ENCODE results near the gene NQO2.
"Not testable (repeated sequence)": the region's sequence is repeated elsewhere in the genome, so short reads cannot be mapped to it uniquely, and the experiment has no call there.

NQO2 gene

GRCh38 chr6:3019749-3020320 is 20.1 kb downstream of the NQO2 start:
- no peak for TF ChIP-seq CTCF (IDR thresholded peaks at IDR 0.05; ENCODE audit: borderline replicate concordance, extremely low read depth, low read length, poor library complexity, severe bottlenecking)
- no peak for TF ChIP-seq EZH2 (IDR thresholded peaks at IDR 0.05; ENCODE audit: borderline replicate concordance, low read depth, low read length, severe bottlenecking)
- no peaks in the 10 kb centered on the region for H3K27me3 ChIP-seq (ENCODE audit: insufficient read depth, low read length, poor library complexity)
- H4K20me1 ChIP-seq (ENCODE audit: insufficient read depth, low read length), result no peaks in the 10 kb centered on the region
- ATAC-seq (ENCODE audit: insufficient read depth, low read depth), result no peak
- H2AFZ ChIP-seq (ENCODE audit: low read depth, low read length), result no peak overlapping the region
- H3K9ac ChIP-seq (ENCODE audit: low read depth, low read length), result no peak overlapping the region
- no peak overlapping the region for H3K4me2 ChIP-seq (ENCODE audit: insufficient read depth, low read length)
- H3K4me3 ChIP-seq (ENCODE audit: low read depth in 1 of 2, low read length in 2 of 2), result no peak overlapping the region
- H3K36me3 ChIP-seq (ENCODE audit: insufficient read depth, low read length), result peaks cover 26% of the 10 kb centered on the region
- no peak overlapping the region for H3K27ac ChIP-seq (ENCODE audit: low read length)
- peaks cover 15% of the 10 kb centered on the region for H3K79me2 ChIP-seq (ENCODE audit: insufficient read depth, low read length)
- DNase-seq, result no peak
- no peaks in the 10 kb centered on the region for H3K9me3 ChIP-seq (ENCODE audit: insufficient read depth, low read length, severe bottlenecking)
- H3K4me1 ChIP-seq (ENCODE audit: insufficient read depth, low read length), result peaks cover 33% of the 10 kb centered on the region

DNA sequence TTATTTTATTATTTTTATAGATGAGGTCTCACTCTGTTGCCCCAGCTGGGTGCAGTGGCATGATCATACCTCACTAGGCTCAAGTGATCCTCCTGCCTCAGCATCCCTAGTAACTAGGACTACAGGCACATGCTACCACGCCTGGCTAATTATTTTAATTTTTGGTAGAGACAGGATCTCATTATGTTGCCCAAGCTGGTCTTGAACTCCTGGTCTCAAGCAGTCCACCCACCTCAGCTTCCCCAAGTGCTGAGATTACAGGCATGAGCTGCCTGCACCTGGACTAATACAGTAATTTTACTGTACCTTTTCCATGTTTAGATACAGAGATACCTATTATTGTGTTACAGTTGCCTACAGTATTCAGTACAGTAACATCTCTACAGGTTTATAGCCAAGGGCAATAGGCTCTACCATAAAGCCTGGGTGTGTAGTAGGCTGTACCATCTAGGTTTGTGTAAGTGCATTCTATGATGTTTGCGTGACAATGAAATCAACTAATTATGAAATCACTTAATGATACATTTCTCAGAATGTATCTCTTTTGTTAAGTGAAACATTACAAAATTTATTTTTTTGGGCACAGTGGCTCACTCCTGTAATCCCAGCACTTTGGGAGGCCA is 21.4 kb downstream of the NQO2 start:
- peaks cover 16% of the 10 kb centered on the region for H3K36me3 ChIP-seq (ENCODE audit: insufficient read depth, low read length)
- not testable (repeated sequence) for DNase-seq; H3K9me3 ChIP-seq (ENCODE audit: insufficient read depth, low read length, severe bottlenecking); H3K27me3 ChIP-seq (ENCODE audit: insufficient read depth, low read length, poor library complexity); H2AFZ ChIP-seq (ENCODE audit: low read depth, low read length); H4K20me1 ChIP-seq (ENCODE audit: insufficient read depth, low read length); H3K4me3 ChIP-seq (ENCODE audit: low read depth in 1 of 2, low read length in 2 of 2); H3K9ac ChIP-seq (ENCODE audit: low read depth, low read length); H3K27ac ChIP-seq (ENCODE audit: low read length); ATAC-seq (ENCODE audit: insufficient read depth, low read depth)
- H3K4me2 ChIP-seq (ENCODE audit: insufficient read depth, low read length), result peak overlapping the region; percentile 26; the same call in 1 of the 2 replicates
- H3K79me2 ChIP-seq (ENCODE audit: insufficient read depth, low read length), result peaks cover 15% of the 10 kb centered on the region
- H3K4me1 ChIP-seq (ENCODE audit: insufficient read depth, low read length), result peaks cover 44% of the 10 kb centered on the region

DNA sequence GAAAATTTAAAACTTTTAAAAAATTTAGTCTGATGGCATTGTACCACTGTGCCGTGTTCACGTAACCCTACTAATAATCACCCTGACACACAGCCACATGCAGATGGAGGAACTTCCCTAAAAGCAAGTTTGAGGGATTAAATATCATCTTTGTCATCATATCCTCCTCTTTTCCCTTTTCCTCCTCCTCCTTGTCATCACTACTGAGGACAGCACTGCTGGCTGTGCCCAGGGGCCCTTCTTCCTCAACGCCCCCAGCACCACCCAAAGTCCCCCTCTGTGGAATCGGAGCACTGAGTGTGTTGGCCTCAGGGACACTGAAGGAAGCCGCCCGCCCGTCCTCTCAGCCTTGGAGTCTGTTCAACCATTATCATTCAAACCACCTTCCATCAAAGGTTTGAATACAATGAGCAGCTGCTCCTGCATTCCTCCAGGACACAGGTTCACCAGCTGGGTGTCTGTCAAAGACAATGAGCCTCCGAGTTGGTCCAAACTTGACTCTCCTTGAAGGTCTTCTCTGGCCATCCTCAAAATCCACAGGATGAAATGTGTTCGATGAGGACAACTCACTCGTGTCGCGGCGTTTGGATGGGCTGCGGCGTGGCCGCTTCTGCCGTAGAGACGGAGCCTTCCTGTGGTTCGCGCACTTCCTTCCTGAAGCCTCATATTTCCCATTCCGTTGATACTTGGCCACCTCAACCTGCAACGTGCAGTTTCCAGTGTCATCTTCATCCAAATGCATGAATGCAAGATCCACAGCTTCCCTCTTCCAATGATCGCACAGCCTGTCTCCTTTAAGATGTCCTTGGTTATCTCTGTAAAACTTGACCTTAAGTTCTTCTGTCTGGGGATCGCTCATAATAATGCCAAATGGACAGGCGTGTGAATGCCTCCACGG is 23.3 kb downstream of the NQO2 start:
- H3K36me3 ChIP-seq (ENCODE audit: insufficient read depth, low read length), result peaks cover 4% of the 10 kb centered on the region; the same call in 1 of the 2 replicates
- H4K20me1 ChIP-seq (ENCODE audit: insufficient read depth, low read length), result no peaks in the 10 kb centered on the region
- no peaks in the 10 kb centered on the region for H3K9me3 ChIP-seq (ENCODE audit: insufficient read depth, low read length, severe bottlenecking)
- peak overlapping the region; percentile 69 for H3K4me2 ChIP-seq (ENCODE audit: insufficient read depth, low read length)
- TF ChIP-seq EZH2 (IDR thresholded peaks at IDR 0.05; ENCODE audit: borderline replicate concordance, low read depth, low read length, severe bottlenecking), result no peak
- no peak for TF ChIP-seq CTCF (IDR thresholded peaks at IDR 0.05; ENCODE audit: borderline replicate concordance, extremely low read depth, low read length, poor library complexity, severe bottlenecking)
- H3K9ac ChIP-seq (ENCODE audit: low read depth, low read length), result peak overlapping the region; percentile 58
- H3K27me3 ChIP-seq (ENCODE audit: insufficient read depth, low read length, poor library complexity), result no peaks in the 10 kb centered on the region
- ATAC-seq (ENCODE audit: insufficient read depth, low read depth) (peak; percentile 29), DNase-seq (peak; percentile 64)
- peaks cover 57% of the 10 kb centered on the region for H3K4me1 ChIP-seq (ENCODE audit: insufficient read depth, low read length)
- H3K27ac ChIP-seq (ENCODE audit: low read length), result peak overlapping the region; percentile 85
- H2AFZ ChIP-seq (ENCODE audit: low read depth, low read length), result peak overlapping the region; percentile 66
- peaks cover 15% of the 10 kb centered on the region for H3K79me2 ChIP-seq (ENCODE audit: insufficient read depth, low read length)
- peak overlapping the region; percentile 23 to 60; a peak in 3 of 4 replicates for H3K4me3 ChIP-seq (ENCODE audit: low read depth in 1 of 2, low read length in 2 of 2)

Measured in DND-41 (cell line).